Pulmonary artery endothelial cell (primary cell): Measurements from ENCODE around the gene PPIE. TPM values are rescaled to one million over a fixed set of nuclear protein-coding genes. Genes with fewer than 3 reads are reported as not detected.

Experiments used
- DNase-seq: peaks from one replicate; pipeline ENCODE4 v3.0.0-alpha.2; 2011; ENCODE audit warnings: low read depth, low spot score
- total RNA-seq: library from RNA; depleted of rRNA; stranded (reverse); fragments of >200 nt; gene quantifications from 2 replicates; pipeline ENCODE4 v1.2.3, GENCODE V29; 2014

Gene PPIE
- total RNA-seq, result 47.7 and 51.4 TPM in 2 replicates

GRCh38 chr1:39738622-39739366, at the start of gene PPIE:
Gene PPIE, plus strand, starts transcription at chr1:39738882. Its CDS starts 19 bp downstream, at chr1:39738901.
- peak; percentile 50 for DNase-seq

DNA sequence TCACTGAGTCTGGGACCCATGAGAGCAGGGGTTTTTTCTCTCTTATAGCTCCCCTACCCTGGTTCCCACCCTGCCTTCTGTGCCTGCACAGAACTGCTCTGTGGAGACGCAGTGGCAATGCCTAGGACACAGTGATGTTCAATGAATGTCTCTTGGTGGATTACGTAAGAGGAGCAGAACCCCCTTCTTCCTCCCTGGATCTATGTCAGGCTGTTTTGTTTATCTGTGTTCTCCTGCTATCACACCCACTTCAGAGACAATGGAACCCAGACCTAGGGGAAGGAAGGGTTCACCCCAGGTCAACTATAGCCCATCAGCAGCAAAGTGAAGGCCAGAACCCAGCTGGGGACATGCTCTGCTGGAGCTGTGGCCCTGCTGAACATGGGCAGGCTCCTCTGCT, 49.5 kb upstream of the PPIE start:
- no peak for DNase-seq

GRCh38 chr1:39689635-39690034, 49.0 kb upstream of the PPIE start:
- DNase-seq, result no peak

- DNase-seq, result no peak
Observed at GRCh38 chr1:39690225-39690624, 48.5 kb upstream of the PPIE start.

GRCh38 chr1:39690794-39691382, 47.8 kb upstream of the PPIE start:
- no peak for DNase-seq

GRCh38 chr1:39691383-39692151, 47.1 kb upstream of the PPIE start, which contains the start of gene HPCAL4:
Gene HPCAL4, minus strand, starts transcription at chr1:39691433. Its CDS starts 6,830 bp downstream, at chr1:39684603.
- DNase-seq, result no peak

- DNase-seq, result no peak
Observed at GRCh38 chr1:39692152-39693074, 46.3 kb upstream of the PPIE start.

GRCh38 chr1:39694026-39694425, 44.7 kb upstream of the PPIE start:
- no peak for DNase-seq

GRCh38 chr1:39695016-39695415, 43.7 kb upstream of the PPIE start:
- no peak for DNase-seq

DNA sequence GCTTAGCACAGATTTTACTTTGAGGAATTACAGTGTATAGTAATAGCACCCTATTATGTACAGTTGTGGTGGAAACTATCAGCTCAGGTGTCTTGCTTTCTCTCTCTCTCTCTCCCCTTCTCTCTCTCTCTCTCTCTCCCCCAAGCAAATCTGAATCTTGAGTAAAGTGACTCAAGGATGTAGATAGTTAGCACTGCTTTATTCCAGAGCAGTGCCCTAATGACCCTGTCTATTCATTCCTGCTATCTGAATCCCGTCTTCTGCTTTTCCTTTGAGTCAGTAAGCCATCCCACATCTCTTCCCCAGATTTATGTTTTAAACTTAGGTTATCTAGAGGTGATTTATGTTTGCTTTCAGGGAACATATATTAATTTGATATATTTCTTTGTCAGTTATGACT, 42.2 kb upstream of the PPIE start:
- no peak for DNase-seq

GRCh38 chr1:39698568-39698967, 40.1 kb upstream of the PPIE start:
- no peak for DNase-seq

DNA sequence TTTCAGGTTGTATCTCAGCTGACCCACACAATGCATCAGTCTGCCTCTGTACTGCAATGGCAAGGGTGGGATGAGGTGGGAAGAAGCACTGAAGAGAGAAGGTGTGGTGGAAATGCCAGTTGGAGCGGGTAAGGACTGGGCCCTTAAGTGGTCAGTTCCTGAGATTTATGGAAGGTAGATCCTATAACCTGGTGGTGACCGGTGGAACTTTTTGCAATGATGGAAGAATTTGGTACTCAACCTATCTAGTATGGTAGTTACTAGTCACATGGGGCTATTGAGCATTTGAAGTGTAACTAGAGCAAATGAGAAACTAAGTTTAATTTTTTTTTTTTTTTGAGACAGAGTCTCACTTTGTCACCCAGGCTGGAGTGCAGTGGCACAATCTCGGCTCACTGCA, 39.3 kb upstream of the PPIE start:
- no peak for DNase-seq

- DNase-seq, result no peak
Observed at GRCh38 chr1:39700348-39700747, 38.3 kb upstream of the PPIE start.

DNA sequence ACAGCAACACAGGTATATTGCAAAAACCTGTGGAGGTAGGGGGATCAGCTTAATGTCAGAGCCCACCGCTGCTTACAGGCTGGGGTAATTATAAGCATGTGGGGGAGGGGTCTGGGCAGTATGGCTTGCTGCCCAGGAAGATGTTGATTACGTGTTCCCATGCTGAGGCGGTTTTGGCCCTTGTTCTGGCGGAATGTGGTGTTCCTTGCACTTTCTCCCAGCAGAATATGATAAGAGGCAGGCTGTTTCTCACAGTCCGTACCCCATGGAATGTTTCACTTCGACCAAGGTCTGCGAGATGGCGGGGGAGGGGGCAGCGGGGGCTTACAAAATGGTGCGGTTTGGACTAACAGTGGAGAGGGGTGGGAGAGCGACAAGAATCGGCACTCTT, 37.6 kb upstream of the PPIE start:
- DNase-seq, result no peak

DNA sequence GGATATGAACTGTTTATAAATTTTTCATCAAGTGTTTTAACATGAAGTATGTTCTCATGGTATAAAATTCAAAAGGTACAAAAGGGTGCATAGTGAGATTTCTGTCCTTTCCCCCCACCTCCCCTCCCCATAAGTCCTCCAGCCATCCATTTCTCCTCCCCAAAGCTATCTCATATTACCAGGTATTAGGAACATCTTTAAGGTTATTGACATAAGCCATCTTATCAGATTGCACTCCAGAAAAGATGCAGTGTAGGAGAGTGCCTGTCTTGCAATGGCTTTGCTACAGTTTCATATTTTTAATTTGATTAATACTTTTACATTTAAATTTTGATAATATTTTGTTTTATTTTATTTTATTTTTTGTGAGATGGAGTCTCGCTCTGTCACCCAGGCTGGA, 33.9 kb upstream of the PPIE start:
- DNase-seq, result no peak

GRCh38 chr1:39707506-39707905, 31.2 kb upstream of the PPIE start:
- DNase-seq, result no peak

GRCh38 chr1:39711104-39711965, 27.3 kb upstream of the PPIE start:
- DNase-seq, result no peak

GRCh38 chr1:39711966-39712340, 26.7 kb upstream of the PPIE start:
- no peak for DNase-seq

GRCh38 chr1:39713557-39713956, 25.1 kb upstream of the PPIE start:
- DNase-seq, result no peak

- no peak for DNase-seq
Observed at GRCh38 chr1:39717809-39718208, 20.9 kb upstream of the PPIE start.
